Epithelial cell of esophagus (primary cell): ENCODE results near the gene ASMTL.
A peak's percentile ranks its signal among the peaks of the same experiment; 100 is the strongest.

Source experiments
- DNase-seq: peaks from one replicate; pipeline ENCODE4 v3.0.0; 2010; ENCODE audit warnings: low read depth
- H3K4me3 ChIP-seq: 2 replicates; pipeline ENCODE4 v1.5.1; 2011; ENCODE audit warnings: mild to moderate bottlenecking, low read length, control low read depth
- CTCF ChIP-seq: IDR thresholded peaks from 2 replicates; pipeline ENCODE4 v1.5.1; 2011; ENCODE audit warnings: low read depth, mild to moderate bottlenecking, low read length, control low read depth, inconsistent platforms; ENCODE audit not compliant: insufficient read depth; ENCODE audit errors: missing control alignments

Gene ASMTL

GRCh38 chrX:1472975-1473374, 20.3 kb upstream of the ASMTL start:
- H3K4me3 ChIP-seq, result no peak overlapping the region
- no peak for TF ChIP-seq CTCF
- DNase-seq, result no peak

GRCh38 chrX:1468250-1468772, 15.6 kb upstream of the ASMTL start:
- no peak overlapping the region for H3K4me3 ChIP-seq
- no peak for TF ChIP-seq CTCF
- peak; percentile 7 for DNase-seq

GRCh38 chrX:1466971-1467561, 14.4 kb upstream of the ASMTL start:
- TF ChIP-seq CTCF, result no peak
- H3K4me3 ChIP-seq, result no peak overlapping the region
- DNase-seq, result no peak

GRCh38 chrX:1466232-1466661, 13.5 kb upstream of the ASMTL start:
- H3K4me3 ChIP-seq, result no peak overlapping the region
- TF ChIP-seq CTCF, result no peak

GRCh38 chrX:1465286-1466231, 12.8 kb upstream of the ASMTL start:
- TF ChIP-seq CTCF, result no peak
- H3K4me3 ChIP-seq, result no peak overlapping the region
- no peak for DNase-seq

More at GRCh38 chrX:1466232-1466661, 13.5 kb upstream of the ASMTL start:
- DNase-seq, result no peak

GRCh38 chrX:1464971-1465285, 12.2 kb upstream of the ASMTL start:
- no peak for DNase-seq
- TF ChIP-seq CTCF, result no peak
- no peak overlapping the region for H3K4me3 ChIP-seq
